GM06990 (cell line): ENCODE measurements around the gene NIFK.

Experiments
- DNase-seq: peaks from one replicate; pipeline ENCODE4 v3.0.0-alpha.2; 2011; ENCODE audit not compliant: insufficient read length; ENCODE audit errors: extremely low read depth
- H3K27me3 ChIP-seq: replicated peaks from 2 replicates; pipeline ENCODE4 v1.6.0; 2011; ENCODE audit warnings: low read length; ENCODE audit not compliant: control insufficient read depth, insufficient read depth
- H3K36me3 ChIP-seq: 2 replicates; pipeline ENCODE4 v1.5.1; 2011; ENCODE audit warnings: low read length; ENCODE audit not compliant: control insufficient read depth, insufficient read depth
- H3K4me3 ChIP-seq: replicated peaks from 2 replicates; pipeline ENCODE4 v1.5.1; 2011; ENCODE audit warnings: low read depth, mild to moderate bottlenecking, control low read depth, low read length
- CTCF ChIP-seq: IDR thresholded peaks from 2 replicates; pipeline ENCODE4 v1.5.1; 2011; ENCODE audit warnings: low read length, control low read depth, mild to moderate bottlenecking, inconsistent platforms; ENCODE audit not compliant: insufficient read depth, poor library complexity, severe bottlenecking

NIFK gene

GRCh38 chr2:121776361-121776760, 39.7 kb upstream of the NIFK start:
- TF ChIP-seq CTCF, result no peak
- Histone ChIP-seq H3K27me3 (no peaks in the 10 kb centered on the region), H3K36me3 (no peaks in the 10 kb centered on the region), H3K4me3 (no peak overlapping the region)
- DNase-seq, result no peak

- Histone ChIP-seq H3K4me3 (no peak overlapping the region), H3K27me3 (no peaks in the 10 kb centered on the region), H3K36me3 (no peaks in the 10 kb centered on the region)
- TF ChIP-seq CTCF, result no peak
- DNase-seq, result no peak
Observed at GRCh38 chr2:121774235-121774634, 37.6 kb upstream of the NIFK start.

- DNase-seq, result no peak
- Histone ChIP-seq H3K36me3 (peaks cover 4% of the 10 kb centered on the region; the same call in 1 of the 2 replicates), H3K27me3 (no peaks in the 10 kb centered on the region), H3K4me3 (no peak overlapping the region)
- no peak for TF ChIP-seq CTCF
Observed at GRCh38 chr2:121771976-121772742, 35.5 kb upstream of the NIFK start.

GRCh38 chr2:121768143-121768755, 31.6 kb upstream of the NIFK start:
- no peak for DNase-seq
- Histone ChIP-seq H3K36me3 (peaks cover 10% of the 10 kb centered on the region), H3K4me3 (no peak overlapping the region), H3K27me3 (no peaks in the 10 kb centered on the region)
- TF ChIP-seq CTCF, result no peak

GRCh38 chr2:121766624-121767023, 29.9 kb upstream of the NIFK start:
- H3K36me3 ChIP-seq, result peaks cover 10% of the 10 kb centered on the region
- no peak for TF ChIP-seq CTCF
- H3K27me3 ChIP-seq, result no peaks in the 10 kb centered on the region
- no peak for DNase-seq
- H3K4me3 ChIP-seq, result no peak overlapping the region
